Measurements from ENCODE around the gene ACOX3. TPM values are rescaled to one million over a fixed set of nuclear protein-coding genes. Genes with fewer than 3 reads are reported as not detected.

ACOX3 gene
- total and polyA plus RNA-seq, 11 donors, result 16.9 to 51.6 (median 24.1) TPM

DNA sequence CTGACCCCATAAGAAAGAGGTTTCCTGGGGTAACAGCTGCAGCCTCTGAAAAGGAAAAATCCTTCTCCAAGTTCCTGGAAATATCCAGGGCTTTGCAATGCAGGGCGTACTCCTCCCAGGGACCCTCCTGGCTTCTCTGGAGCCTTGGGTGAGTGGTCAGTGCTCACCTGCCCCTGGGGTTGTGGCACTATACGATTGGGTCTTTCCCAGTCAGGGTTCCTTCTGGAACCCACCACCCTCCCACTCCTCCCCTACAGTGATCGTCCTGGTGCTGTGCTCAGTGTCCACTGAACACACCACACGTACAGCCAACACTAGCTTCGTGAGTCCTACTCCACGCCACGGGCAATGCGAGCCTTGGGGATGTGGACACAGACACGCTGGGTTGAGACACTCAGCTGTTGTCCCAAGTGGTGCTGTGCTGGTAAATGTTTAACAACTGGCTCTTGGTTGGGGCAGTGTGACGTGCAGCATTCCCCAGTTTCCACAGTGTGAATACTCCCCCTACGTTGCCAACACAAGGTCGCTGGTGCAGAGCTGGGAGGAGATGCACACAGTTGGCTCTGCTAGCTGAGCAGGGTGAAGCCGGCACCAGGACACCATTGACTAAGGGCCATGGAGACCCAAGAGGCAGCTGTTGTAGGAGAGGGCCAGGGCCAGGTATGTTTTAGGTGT, 105.6 kb downstream of the ACOX3 start:
- DNase-seq, result peak in 1 of 5 donors; percentile 16
- H3K9me3 ChIP-seq, result peaks cover 0 to 11% (median 0%) of the 10 kb centered on the region in 12 donors
- WGBS, 4 donors, result 90 to 95% (median 93%) methylated on average over 13 of the region's 13 CpGs
- H3K36me3 ChIP-seq, result no peaks in the 10 kb centered on the region
- TF ChIP-seq CTCF (IDR thresholded peaks at IDR 0.05), result no peak
- TF ChIP-seq POLR2A (IDR thresholded peaks at IDR 0.05), result no peak
- H3K27ac ChIP-seq, result no peak overlapping the region
- no peaks in the 10 kb centered on the region for H3K27me3 ChIP-seq
- no peak for ATAC-seq
- H3K4me3 ChIP-seq, result no peak overlapping the region
- H3K4me1 ChIP-seq, result peaks cover 2 to 25% (median 16%) of the 10 kb centered on the region in 12 donors
- intact Hi-C loops (cut with DNase I), result loop anchor here in 1 of 10 donors (5.0 kb wide), 1 partner anchor 62 kb away; no protein-coding TSS in a partner anchor

- Histone ChIP-seq H3K27ac (no peak overlapping the region), H3K4me1 (peaks cover 2 to 27% (median 17%) of the 10 kb centered on the region in 12 donors), H3K36me3 (no peaks in the 10 kb centered on the region), H3K27me3 (no peaks in the 10 kb centered on the region), H3K4me3 (no peak overlapping the region), H3K9me3 (peaks cover 0 to 11% (median 0%) of the 10 kb centered on the region in 12 donors)
- peak in 1 of 5 donors; percentile 15 for DNase-seq
- 82 to 91% (median 85%) methylated on average over 13 to 14 of the region's 14 CpGs for whole genome bisulfite sequencing, 4 donors
- intact Hi-C loops (cut with DNase I), result loop anchor here in 1 of 10 donors (5.0 kb wide), 1 partner anchor 63 kb away; no protein-coding TSS in a partner anchor
- ATAC-seq, result no peak
- TF ChIP-seq POLR2A (IDR thresholded peaks at IDR 0.05) (no peak), CTCF (IDR thresholded peaks at IDR 0.05) (no peak)
Observed at GRCh38 chr4:8333726-8334460, 106.6 kb downstream of the ACOX3 start.

GRCh38 chr4:8332891-8333331, 107.6 kb downstream of the ACOX3 start:
- H3K27ac ChIP-seq, result no peak overlapping the region
- no peaks in the 10 kb centered on the region for H3K27me3 ChIP-seq
- no peaks in the 10 kb centered on the region for H3K36me3 ChIP-seq
- TF ChIP-seq CTCF (IDR thresholded peaks at IDR 0.05) (no peak), POLR2A (IDR thresholded peaks at IDR 0.05) (no peak)
- peaks cover 2 to 21% (median 15%) of the 10 kb centered on the region in 12 donors for H3K4me1 ChIP-seq
- no peak overlapping the region for H3K4me3 ChIP-seq
- intact Hi-C loops (cut with DNase I), result loop anchor here in 1 of 10 donors (5.0 kb wide), 1 partner anchor 64 kb away; no protein-coding TSS in a partner anchor
- peaks cover 0 to 11% (median 0%) of the 10 kb centered on the region in 12 donors for H3K9me3 ChIP-seq
- ATAC-seq (no peak), DNase-seq (peak in 2 of 5 donors; percentile 19 to 23)
- WGBS, 4 donors, result 83 to 87% (median 85%) methylated on average over 6 to 8 of the region's 8 CpGs
